ENCODE data around the gene NTN1.

The NTN1 gene

GRCh38 chr17:9170336-9170735 lies 149.0 kb downstream of the NTN1 start:
- DNase-seq = no peak

- no peak for DNase-seq
Measured at GRCh38 chr17:9170853-9171252, 149.5 kb downstream of the NTN1 start.

GRCh38 chr17:9173386-9173983 lies 152.2 kb downstream of the NTN1 start:
- DNase-seq = no peak

- DNase-seq = no peak
Measured at GRCh38 chr17:9174312-9174711, 153.0 kb downstream of the NTN1 start.

GRCh38 chr17:9174779-9175574 lies 153.7 kb downstream of the NTN1 start:
- no peak for DNase-seq

GRCh38 chr17:9175700-9176467 lies 154.6 kb downstream of the NTN1 start:
- DNase-seq = no peak

- DNase-seq = no peak
Measured at GRCh38 chr17:9177212-9177611, 155.9 kb downstream of the NTN1 start.

GRCh38 chr17:9178319-9178718 lies 157.0 kb downstream of the NTN1 start:
- DNase-seq = no peak

GRCh38 chr17:9179602-9180001 lies 158.3 kb downstream of the NTN1 start:
- DNase-seq = no peak

- DNase-seq = no peak
Measured at GRCh38 chr17:9181640-9182039, 160.3 kb downstream of the NTN1 start.

GRCh38 chr17:9183306-9183705 lies 162.0 kb downstream of the NTN1 start:
- DNase-seq = no peak

- no peak for DNase-seq
Measured at GRCh38 chr17:9185142-9185541, 163.8 kb downstream of the NTN1 start.

GRCh38 chr17:9185688-9186284 lies 164.5 kb downstream of the NTN1 start:
- DNase-seq = no peak

- no peak for DNase-seq
Measured at GRCh38 chr17:9187828-9188227, 166.5 kb downstream of the NTN1 start.

GRCh38 chr17:9188367-9188766 lies 167.1 kb downstream of the NTN1 start:
- DNase-seq = no peak

GRCh38 chr17:9189870-9190269 lies 168.6 kb downstream of the NTN1 start:
- DNase-seq = no peak

- DNase-seq = no peak
Measured at GRCh38 chr17:9192010-9192409, 170.7 kb downstream of the NTN1 start.

- DNase-seq = no peak
Measured at GRCh38 chr17:9195411-9195810, 174.1 kb downstream of the NTN1 start.

- DNase-seq = peak; percentile 29
Measured at GRCh38 chr17:9195961-9196670, 174.8 kb downstream of the NTN1 start.

- no peak for DNase-seq
Measured at GRCh38 chr17:9199571-9200551, 178.6 kb downstream of the NTN1 start.

GRCh38 chr17:9200699-9201359 lies 179.5 kb downstream of the NTN1 start:
- no peak for DNase-seq

Data from NCI-H748 treated with DMSO at 0.1 percent for 48 hours (cell line).